Daoy (cell line): Measurements from ENCODE around the gene OR5M11. TPM values are rescaled to one million over a fixed set of nuclear protein-coding genes. Genes with fewer than 3 reads are reported as not detected.
"Not testable (repeated sequence)": the region's sequence is repeated elsewhere in the genome, so short reads cannot be mapped to it uniquely, and the experiment has no call there.

Experiments used
- DNase-seq: peaks from one replicate; pipeline ENCODE4 v3.0.0-alpha.2; 2015; ENCODE audit warnings: low read depth
- total RNA-seq: library from RNA; depleted of rRNA; stranded (reverse); fragments of >200 nt; shearing (Covaris generic); gene quantifications from 2 replicates; pipeline ENCODE4 v1.2.3, GENCODE V29; 2014; rRNA removed

Gene OR5M11
- not detected in 2 replicates for total RNA-seq

- DNase-seq: no peak
These were observed at the start of gene OR5M11 for GRCh38 chr11:56543157-56543556. Gene OR5M11, minus strand, starts transcription at chr11:56543257. Its CDS starts 0 bp downstream, at chr11:56543257.

- not testable (repeated sequence) for DNase-seq
These were observed 49.1 kb upstream of the OR5M11 start for GRCh38 chr11:56592088-56592717.

- DNase-seq: no peak
These were observed 34.6 kb upstream of the OR5M11 start, which contains the start of gene OR5M10 for GRCh38 chr11:56577621-56578020. Gene OR5M10, minus strand, starts transcription at chr11:56577721. Its CDS starts 0 bp downstream, at chr11:56577721.

- DNase-seq: no peak
These were observed 15.5 kb upstream of the OR5M11 start for GRCh38 chr11:56558574-56558973.

GRCh38 chr11:56554691-56555090 lies 11.6 kb upstream of the OR5M11 start:
- not testable (repeated sequence) for DNase-seq

GRCh38 chr11:56545531-56545930 lies 2.5 kb upstream of the OR5M11 start:
- no peak for DNase-seq

GRCh38 chr11:56543739-56544138 lies 682 bp upstream of the OR5M11 start:
- no peak for DNase-seq

- DNase-seq: no peak
These were observed 9.9 kb downstream of the OR5M11 start for GRCh38 chr11:56533054-56533740.

- no peak for DNase-seq
These were observed 11.2 kb downstream of the OR5M11 start for GRCh38 chr11:56531856-56532255.

GRCh38 chr11:56522008-56522407 lies 21.0 kb downstream of the OR5M11 start:
- DNase-seq: no peak

- no peak for DNase-seq
These were observed 29.8 kb downstream of the OR5M11 start for GRCh38 chr11:56513280-56513679.

GRCh38 chr11:56509439-56509838 lies 33.6 kb downstream of the OR5M11 start:
- DNase-seq: no peak

GRCh38 chr11:56497010-56497409 lies 46.0 kb downstream of the OR5M11 start:
- no peak for DNase-seq

- DNase-seq: no peak
These were observed 47.9 kb downstream of the OR5M11 start for GRCh38 chr11:56495117-56495516.

Other genes starting within 250 kb of the OR5M11 start
- gene OR8K3, start 228.1 kb downstream of the OR5M11 start, total RNA-seq: not detected in 2 replicates
- not detected in 2 replicates for gene OR8K1, start 197.2 kb downstream of the OR5M11 start, total RNA-seq
- gene OR8J1, start 189.0 kb downstream of the OR5M11 start, total RNA-seq: not detected in 2 replicates
- gene OR8U1, start 167.6 kb downstream of the OR5M11 start, total RNA-seq: not detected in 2 replicates
- not detected in 2 replicates for gene OR5AL1, start 130.6 kb downstream of the OR5M11 start, total RNA-seq
- gene OR5M3, start 69.9 kb downstream of the OR5M11 start, total RNA-seq: not detected in 2 replicates
- not detected in 2 replicates for gene OR5M8, start 51.9 kb downstream of the OR5M11 start, total RNA-seq
- not detected in 2 replicates for gene OR5M10, start 34.5 kb upstream of the OR5M11 start, total RNA-seq
- gene OR5M1, start 71.6 kb upstream of the OR5M11 start, total RNA-seq: not detected in 2 replicates
- not detected in 2 replicates for gene OR5AP2, start 99.2 kb upstream of the OR5M11 start, total RNA-seq
- not detected in 2 replicates for gene OR5AR1, start 120.4 kb upstream of the OR5M11 start, total RNA-seq
- not detected in 2 replicates for gene OR9G1, start 155.8 kb upstream of the OR5M11 start, total RNA-seq
- not detected in 2 replicates for gene OR9G4, start 205.4 kb upstream of the OR5M11 start, total RNA-seq